Measurements from ENCODE around the gene CCDC181. TPM values are rescaled to one million over a fixed set of nuclear protein-coding genes. Genes with fewer than 3 reads are reported as not detected.

The CCDC181 gene
- total RNA-seq, 1 experiment from 2014 or later, result 2.9 TPM

- H4K91ac ChIP-seq (ENCODE audit: insufficient read length, low read depth, low read length), result no peak overlapping the region
- no peak overlapping the region for H3K4me2 ChIP-seq (ENCODE audit: insufficient read depth, insufficient read length, low read length)
- no peak overlapping the region for H3K27ac Mint-ChIP-seq
- no peaks in the 10 kb centered on the region for H3K27me3 ChIP-seq (ENCODE audit: insufficient read depth, low read length)
- TF ChIP-seq CTCF (conservative IDR thresholded peaks at IDR 0.05), result no peak
- H3K4me1 ChIP-seq (ENCODE audit: insufficient read depth, low read length), result no peaks in the 10 kb centered on the region
- no peaks in the 10 kb centered on the region for H3K23me2 ChIP-seq (ENCODE audit: insufficient read length, low read depth, low read length, poor library complexity, severe bottlenecking)
- H3K27me3 Mint-ChIP-seq (ENCODE audit: low read depth), result no peaks in the 10 kb centered on the region
- no peak overlapping the region for H4K8ac ChIP-seq (replicated peaks; ENCODE audit: insufficient read length, low read depth, low read length)
- no peaks in the 10 kb centered on the region for H3K9me3 Mint-ChIP-seq
- H3K36me3 Mint-ChIP-seq (ENCODE audit: insufficient read depth in 1 of 3, low read depth in 3 of 3), result peaks cover 0 to 6% (median 0%) of the 10 kb centered on the region in 3 experiments; a peak in 3 of 7 replicates
- no peak overlapping the region for H2BK20ac ChIP-seq (ENCODE audit: low read depth, low read length, poor library complexity, severe bottlenecking)
- H3K4me1 Mint-ChIP-seq, result peaks cover 2 to 3% of the 10 kb centered on the region in 2 experiments; a peak in 1 of 4 replicates
- H3K9ac ChIP-seq (ENCODE audit: extremely low read depth, insufficient read length, low read length), result no peak overlapping the region
- no peaks in the 10 kb centered on the region for H3K9me3 ChIP-seq (ENCODE audit: control insufficient read depth, low read depth, low read length)
- no peak overlapping the region for H2BK120ac ChIP-seq (ENCODE audit: low read depth, low read length, poor library complexity, severe bottlenecking)
- no peak overlapping the region for H3K14ac ChIP-seq (ENCODE audit: insufficient read depth, low read length)
- H3K27ac ChIP-seq (ENCODE audit: insufficient read length, low read depth, low read length), result no peak overlapping the region
- H3K23ac ChIP-seq (ENCODE audit: insufficient read length, low read depth, low read length), result no peak overlapping the region
- H2AK5ac ChIP-seq (ENCODE audit: insufficient read length, low read length), result no peak overlapping the region
- H4K20me1 ChIP-seq (ENCODE audit: control insufficient read depth, insufficient read depth, insufficient read length), result no peaks in the 10 kb centered on the region
- DNase-seq, result no peak
- H3K18ac ChIP-seq (ENCODE audit: insufficient read length, low read depth, low read length), result no peak overlapping the region
- no peaks in the 10 kb centered on the region for H3K79me1 ChIP-seq (ENCODE audit: insufficient read depth, low read depth, low read length, poor library complexity, severe bottlenecking)
- no CpG with 5 or more reads among the region's 1 CpG for WGBS (ENCODE audit: extremely low coverage, insufficient read length, low lambda C conversion rate)
- H2BK5ac ChIP-seq (ENCODE audit: insufficient read length, low read length), result no peak overlapping the region
- no peak overlapping the region for H3K4ac ChIP-seq (ENCODE audit: low read depth, low read length)
- no peak overlapping the region for H3T11ph ChIP-seq (ENCODE audit: low read length)
- no peak overlapping the region for H3K4me3 Mint-ChIP-seq
- H3K79me2 ChIP-seq (ENCODE audit: insufficient read depth, low read length), result no peaks in the 10 kb centered on the region
- no peak overlapping the region for H2BK15ac ChIP-seq (ENCODE audit: low read depth, low read length)
- no peak overlapping the region for H4K5ac ChIP-seq (ENCODE audit: insufficient read length, low read depth, low read length)
- H2BK12ac ChIP-seq (ENCODE audit: insufficient read length, low read depth, low read length), result no peak overlapping the region
- no peak overlapping the region for H3K56ac ChIP-seq (ENCODE audit: insufficient read length, low read depth, low read length)
- no peak overlapping the region for H2AFZ ChIP-seq (ENCODE audit: low read length)
These were observed 55.9 kb downstream of the CCDC181 start for GRCh38 chr1:169371404-169371803.

Measured in H9 (cell line).